Measurements from ENCODE around the gene MAP2K1.

Gene MAP2K1

GRCh38 chr15:66508293-66508883 lies 121.7 kb downstream of the MAP2K1 start:
- no peak for DNase-seq

GRCh38 chr15:66514586-66514985 lies 127.9 kb downstream of the MAP2K1 start:
- DNase-seq = no peak

- DNase-seq = no peak
Observed at GRCh38 chr15:66515901-66516322, 129.2 kb downstream of the MAP2K1 start.

GRCh38 chr15:66523926-66524325 lies 137.2 kb downstream of the MAP2K1 start:
- DNase-seq = no peak

GRCh38 chr15:66524838-66525237 lies 138.1 kb downstream of the MAP2K1 start:
- no peak for DNase-seq

GRCh38 chr15:66535056-66535455 lies 148.3 kb downstream of the MAP2K1 start:
- DNase-seq = no peak
